Astrocyte (in vitro differentiated cells and primary cell): ENCODE results near the gene ENTPD2. TPM values are rescaled to one million over a fixed set of nuclear protein-coding genes. Genes with fewer than 3 reads are reported as not detected.
A peak's percentile ranks its signal among the peaks of the same experiment; 100 is the strongest.

Experiments
- DNase-seq: peaks from one replicate; pipeline ENCODE4 v3.0.0-alpha.2; 2010; ENCODE audit warnings: low read depth
- FAIRE-seq: peaks from 2 replicates; lab custom pipeline; 2011; peaks lifted over from hg19 to GRCh38; lab: Jason Lieb, UNC
- H2AFZ ChIP-seq: 2 replicates; pipeline ENCODE4 v1.6.0; 2012; ENCODE audit warnings: low read depth, low read length, inconsistent platforms
- H3K27ac ChIP-seq: 2 replicates; pipeline ENCODE4 v1.5.1; 2011; ENCODE audit warnings: low read depth, low read length, inconsistent platforms
- H3K27me3 ChIP-seq: 2 replicates; pipeline ENCODE4 v1.6.0; 2011; ENCODE audit warnings: low read length, inconsistent platforms; ENCODE audit not compliant: insufficient read depth
- H3K36me3 ChIP-seq: 2 replicates; pipeline ENCODE4 v1.5.1; 2011; ENCODE audit warnings: low read length, inconsistent platforms; ENCODE audit not compliant: insufficient read depth
- H3K4me1 ChIP-seq: 2 replicates; pipeline ENCODE4 v1.5.1; 2011; ENCODE audit warnings: low read length, inconsistent platforms; ENCODE audit not compliant: insufficient read depth
- H3K4me2 ChIP-seq: 2 replicates; pipeline ENCODE4 v1.6.0; 2012; ENCODE audit warnings: low read length, inconsistent platforms
- H3K4me3 ChIP-seq: 2 replicates; pipeline ENCODE4 v1.5.1; 2011; ENCODE audit warnings: low read depth, mild to moderate bottlenecking, low read length, inconsistent platforms; ENCODE audit not compliant: insufficient read depth
- H3K79me2 ChIP-seq: 2 replicates; pipeline ENCODE4 v1.6.0; 2012; ENCODE audit warnings: mild to moderate bottlenecking, low read length, inconsistent platforms; ENCODE audit not compliant: insufficient read depth
- H3K9ac ChIP-seq: 2 replicates; pipeline ENCODE4 v1.6.0; 2012; ENCODE audit warnings: mild to moderate bottlenecking, low read length, inconsistent platforms
- H3K9me3 ChIP-seq: 2 replicates; pipeline ENCODE4 v1.5.1; 2012; ENCODE audit warnings: low read depth, mild to moderate bottlenecking, low read length, inconsistent platforms; ENCODE audit not compliant: insufficient read depth
- H4K20me1 ChIP-seq: 2 replicates; pipeline ENCODE4 v1.6.0; 2012; ENCODE audit warnings: low read length, inconsistent platforms; ENCODE audit not compliant: insufficient read depth
- H3K27ac Mint-ChIP-seq: one replicate; pipeline ENCODE4 v1.8.0; 2021; ENCODE audit warnings: mild to moderate bottlenecking, mixed read lengths; ENCODE audit not compliant: unreplicated experiment
- H3K27me3 Mint-ChIP-seq: one replicate; pipeline ENCODE4 v1.8.0; 2021; ENCODE audit warnings: low read depth, mixed read lengths; ENCODE audit not compliant: unreplicated experiment
- H3K36me3 Mint-ChIP-seq: one replicate; pipeline ENCODE4 v1.8.0; 2021; ENCODE audit warnings: low read depth, mixed read lengths; ENCODE audit not compliant: unreplicated experiment
- H3K4me1 Mint-ChIP-seq: one replicate; pipeline ENCODE4 v1.8.0; 2021; ENCODE audit warnings: low read depth, mixed read lengths; ENCODE audit not compliant: unreplicated experiment
- H3K4me3 Mint-ChIP-seq: one replicate; pipeline ENCODE4 v1.8.0; 2021; ENCODE audit warnings: mild to moderate bottlenecking, moderate library complexity, mixed read lengths; ENCODE audit not compliant: unreplicated experiment
- H3K9me3 Mint-ChIP-seq: one replicate; pipeline ENCODE4 v1.8.0; 2021; ENCODE audit warnings: mild to moderate bottlenecking, mixed read lengths; ENCODE audit not compliant: unreplicated experiment
- CTCF ChIP-seq: IDR thresholded peaks from 2 replicates; pipeline ENCODE4 v1.5.1; 2011; ENCODE audit warnings: low read depth, mild to moderate bottlenecking, inconsistent platforms, low read length, moderate library complexity; ENCODE audit not compliant: insufficient read depth
- EZH2 ChIP-seq: IDR thresholded peaks from 2 replicates; pipeline ENCODE4 v1.6.1; 2012; ENCODE audit warnings: mild to moderate bottlenecking, low read length, inconsistent platforms; ENCODE audit not compliant: insufficient read depth
- total RNA-seq: library from RNA; stranded (reverse); gene quantifications from 2 replicates; pipeline ENCODE4 v1.2.1, GENCODE V29; 2021

ENTPD2 gene
- total RNA-seq, 1 donor from 2014 or later, result 0.14 TPM

GRCh38 chr9:137054932-137055384 lies 1.1 kb upstream of the ENTPD2 start:
- no peak overlapping the region for H3K9ac ChIP-seq
- H3K27ac ChIP-seq, result no peak overlapping the region
- H4K20me1 ChIP-seq, result no peaks in the 10 kb centered on the region
- H3K36me3 ChIP-seq, result no peaks in the 10 kb centered on the region
- peaks cover 42% of the 10 kb centered on the region for H3K27me3 Mint-ChIP-seq
- peaks cover 5% of the 10 kb centered on the region for H3K4me1 ChIP-seq
- FAIRE-seq, result no peak
- TF ChIP-seq CTCF, result no peak
- TF ChIP-seq EZH2, result no peak
- no peaks in the 10 kb centered on the region for H3K36me3 Mint-ChIP-seq
- H3K4me1 Mint-ChIP-seq, result no peaks in the 10 kb centered on the region
- H3K4me3 ChIP-seq, result no peak overlapping the region
- no peak overlapping the region for H3K4me3 Mint-ChIP-seq
- H3K27me3 ChIP-seq, result peaks cover 16% of the 10 kb centered on the region
- DNase-seq, result no peak
- no peak overlapping the region for H3K4me2 ChIP-seq
- no peaks in the 10 kb centered on the region for H3K9me3 Mint-ChIP-seq
- H3K9me3 ChIP-seq, result no peaks in the 10 kb centered on the region
- no peak overlapping the region for H3K27ac Mint-ChIP-seq
- no peak overlapping the region for H2AFZ ChIP-seq
- no peaks in the 10 kb centered on the region for H3K79me2 ChIP-seq

- Histone ChIP-seq H3K9ac (no peak overlapping the region), H2AFZ (no peak overlapping the region), H3K4me3 (no peak overlapping the region), H3K4me1 (peaks cover 5% of the 10 kb centered on the region), H3K79me2 (no peaks in the 10 kb centered on the region), H3K36me3 (no peaks in the 10 kb centered on the region), H3K4me2 (peak overlapping the region; percentile 39), H3K27me3 (peaks cover 25% of the 10 kb centered on the region), H3K9me3 (no peaks in the 10 kb centered on the region), H4K20me1 (no peaks in the 10 kb centered on the region), H3K27ac (no peak overlapping the region)
- Mint-ChIP-seq H3K4me1 (no peaks in the 10 kb centered on the region), H3K4me3 (no peak overlapping the region), H3K27me3 (peaks cover 42% of the 10 kb centered on the region), H3K27ac (no peak overlapping the region), H3K9me3 (no peaks in the 10 kb centered on the region), H3K36me3 (no peaks in the 10 kb centered on the region)
- TF ChIP-seq EZH2, result peak; percentile 94
- no peak for TF ChIP-seq CTCF
- DNase-seq (no peak), FAIRE-seq (no peak)
These were observed 590 bp downstream of the ENTPD2 start for GRCh38 chr9:137052998-137053943.

GRCh38 chr9:137052293-137052692 lies 1.6 kb downstream of the ENTPD2 start:
- peaks cover 25% of the 10 kb centered on the region for H3K27me3 ChIP-seq
- no peak for TF ChIP-seq CTCF
- TF ChIP-seq EZH2, result no peak
- FAIRE-seq, result no peak

More at GRCh38 chr9:137052293-137052692, 1.6 kb downstream of the ENTPD2 start:
- Histone ChIP-seq H2AFZ (no peak overlapping the region), H3K4me2 (no peak overlapping the region), H3K27ac (no peak overlapping the region), H3K4me3 (no peak overlapping the region), H3K9ac (no peak overlapping the region), H3K4me1 (peaks cover 5% of the 10 kb centered on the region), H3K9me3 (no peaks in the 10 kb centered on the region), H3K79me2 (no peaks in the 10 kb centered on the region), H3K36me3 (no peaks in the 10 kb centered on the region), H4K20me1 (no peaks in the 10 kb centered on the region)
- Mint-ChIP-seq H3K4me1 (no peaks in the 10 kb centered on the region), H3K36me3 (no peaks in the 10 kb centered on the region), H3K9me3 (no peaks in the 10 kb centered on the region), H3K4me3 (no peak overlapping the region), H3K27me3 (peaks cover 43% of the 10 kb centered on the region), H3K27ac (no peak overlapping the region)
- no peak for DNase-seq
